Subcutaneous abdominal adipose tissue (tissue), 5 donors: ENCODE data around the gene POU6F2.

ENCODE experiments used
- H3K27ac ChIP-seq: one replicate; pipeline ENCODE4 v1.7.0; 2013; ENCODE audit warnings: low read depth, mild to moderate bottlenecking, inconsistent platforms, low read length, moderate library complexity
- H3K27me3 ChIP-seq, 5 donors: one replicate each; pipeline ENCODE4 v1.7.0; 2013; ENCODE audit warnings: low read length in 5 of 5, inconsistent platforms in 1 of 5; ENCODE audit not compliant: control insufficient read depth in 5 of 5, insufficient read depth in 4 of 5
- H3K36me3 ChIP-seq, 5 donors: one replicate each; pipeline ENCODE4 v1.7.0; 2013; ENCODE audit warnings: low read length in 5 of 5; ENCODE audit not compliant: control insufficient read depth in 5 of 5, insufficient read depth in 5 of 5
- H3K4me1 ChIP-seq, 5 donors: one replicate each; pipeline ENCODE4 v1.7.0; 2013; ENCODE audit warnings: low read length in 5 of 5, mild to moderate bottlenecking in 3 of 5, moderate library complexity in 1 of 5; ENCODE audit not compliant: control insufficient read depth in 5 of 5, insufficient read depth in 5 of 5
- H3K4me3 ChIP-seq, 5 donors: one replicate each; pipeline ENCODE4 v1.7.0; 2013; ENCODE audit warnings: low read length in 5 of 5, low read depth in 1 of 5
- H3K9ac ChIP-seq, 5 donors: one replicate each; pipeline ENCODE4 v1.7.0; 2013; ENCODE audit warnings: low read length in 5 of 5, mild to moderate bottlenecking in 4 of 5, moderate library complexity in 3 of 5
- H3K9me3 ChIP-seq, 5 donors: one replicate each; pipeline ENCODE4 v1.7.0; 2013; ENCODE audit warnings: low read length in 5 of 5; ENCODE audit not compliant: control insufficient read depth in 5 of 5
- donor health status: healthy.
- donor health status: healthy.
- donor health status: healthy.
- donor health status: healthy.
- donor health status: healthy.

The POU6F2 gene, protein sequence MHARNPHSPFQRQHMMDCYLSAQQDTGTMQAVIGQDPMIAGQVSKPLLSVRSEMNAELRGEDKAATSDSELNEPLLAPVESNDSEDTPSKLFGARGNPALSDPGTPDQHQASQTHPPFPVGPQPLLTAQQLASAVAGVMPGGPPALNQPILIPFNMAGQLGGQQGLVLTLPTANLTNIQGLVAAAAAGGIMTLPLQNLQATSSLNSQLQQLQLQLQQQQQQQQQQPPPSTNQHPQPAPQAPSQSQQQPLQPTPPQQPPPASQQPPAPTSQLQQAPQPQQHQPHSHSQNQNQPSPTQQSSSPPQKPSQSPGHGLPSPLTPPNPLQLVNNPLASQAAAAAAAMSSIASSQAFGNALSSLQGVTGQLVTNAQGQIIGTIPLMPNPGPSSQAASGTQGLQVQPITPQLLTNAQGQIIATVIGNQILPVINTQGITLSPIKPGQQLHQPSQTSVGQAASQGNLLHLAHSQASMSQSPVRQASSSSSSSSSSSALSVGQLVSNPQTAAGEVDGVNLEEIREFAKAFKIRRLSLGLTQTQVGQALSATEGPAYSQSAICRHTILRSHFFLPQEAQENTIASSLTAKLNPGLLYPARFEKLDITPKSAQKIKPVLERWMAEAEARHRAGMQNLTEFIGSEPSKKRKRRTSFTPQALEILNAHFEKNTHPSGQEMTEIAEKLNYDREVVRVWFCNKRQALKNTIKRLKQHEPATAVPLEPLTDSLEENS

GRCh38 chr7:38977685-38978084 lies at the start of gene POU6F2:
TSS of gene POU6F2 (plus strand) at chr7:38977909. CDS start at chr7:38977954, 45 bp downstream.
- peaks cover 11 to 21% (median 12%) of the 10 kb centered on the region in 5 donors for H3K27me3 ChIP-seq
- peaks cover 0 to 6% (median 5%) of the 10 kb centered on the region in 5 donors for H3K4me1 ChIP-seq
- no peak within 1 kb of the TSS for H3K27ac ChIP-seq
- H3K9me3 ChIP-seq, result no peaks in the 10 kb centered on the region
- no peak within 1 kb of the TSS for H3K4me3 ChIP-seq
- no peak within 1 kb of the TSS for H3K9ac ChIP-seq
- no peaks in the 10 kb centered on the region for H3K36me3 ChIP-seq

DNA sequence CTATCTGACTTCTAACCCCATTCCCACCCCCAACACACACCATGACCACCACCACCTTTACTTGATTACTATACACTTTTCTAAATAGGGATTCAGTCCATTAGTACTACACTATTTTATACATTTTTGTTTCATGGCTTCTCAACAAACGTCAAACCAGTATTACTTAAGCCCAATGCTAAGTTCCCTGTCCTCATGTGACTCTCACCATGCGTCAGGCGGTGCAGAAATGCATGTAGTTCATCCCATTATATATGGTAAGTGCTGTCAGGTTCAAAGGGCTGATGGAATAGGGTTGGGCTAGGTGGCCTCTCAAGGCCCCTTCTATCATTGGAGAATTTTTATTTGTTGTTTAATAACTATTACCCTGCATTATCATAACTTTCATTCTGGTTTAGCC lies 49.2 kb upstream of the POU6F2 start:
- no peaks in the 10 kb centered on the region for H3K36me3 ChIP-seq
- no peaks in the 10 kb centered on the region for H3K27me3 ChIP-seq
- H3K4me1 ChIP-seq, result no peaks in the 10 kb centered on the region
- H3K9me3 ChIP-seq, result no peaks in the 10 kb centered on the region
- H3K9ac ChIP-seq, result no peak overlapping the region
- H3K4me3 ChIP-seq, result no peak overlapping the region
- H3K27ac ChIP-seq, result no peak overlapping the region

GRCh38 chr7:38929460-38930171 lies 48.1 kb upstream of the POU6F2 start:
- Histone ChIP-seq H3K9me3 (no peaks in the 10 kb centered on the region), H3K36me3 (no peaks in the 10 kb centered on the region), H3K4me3 (no peak overlapping the region), H3K27ac (no peak overlapping the region), H3K27me3 (no peaks in the 10 kb centered on the region), H3K9ac (no peak overlapping the region), H3K4me1 (no peaks in the 10 kb centered on the region)

DNA sequence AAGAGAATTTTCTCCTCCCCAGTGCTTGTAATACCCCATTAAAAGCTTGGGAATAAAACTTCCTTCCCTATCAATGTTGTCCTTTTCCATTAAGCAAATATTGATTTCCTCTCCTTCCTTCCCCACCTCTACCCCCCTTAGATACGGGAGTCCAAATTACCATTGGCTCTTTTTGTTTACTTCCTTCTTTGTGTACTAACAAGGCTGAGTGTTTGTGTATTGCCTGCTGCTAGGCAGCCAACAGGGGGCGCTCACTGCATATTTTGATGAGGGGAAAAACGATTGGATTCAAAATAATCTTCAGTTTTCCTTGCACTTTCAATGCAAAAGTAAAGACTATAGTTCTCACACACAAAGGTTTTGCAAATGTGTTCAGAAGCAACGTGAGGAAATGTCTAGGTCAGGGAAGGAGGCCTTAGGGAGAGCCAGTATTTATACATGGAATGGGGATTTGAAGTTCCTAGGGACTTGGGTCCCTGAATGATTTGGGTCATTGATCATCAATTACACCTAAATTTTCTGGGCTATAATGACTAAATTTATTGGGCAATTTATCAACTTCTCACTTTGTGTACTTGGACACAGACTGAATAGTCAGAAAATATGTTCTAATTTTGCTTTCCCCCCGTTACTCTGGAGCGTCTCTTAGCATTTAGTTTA lies 45.1 kb upstream of the POU6F2 start:
- Histone ChIP-seq H3K9me3 (no peaks in the 10 kb centered on the region), H3K9ac (no peak overlapping the region), H3K4me1 (no peaks in the 10 kb centered on the region), H3K27ac (no peak overlapping the region), H3K27me3 (no peaks in the 10 kb centered on the region), H3K4me3 (no peak overlapping the region), H3K36me3 (no peaks in the 10 kb centered on the region)

DNA sequence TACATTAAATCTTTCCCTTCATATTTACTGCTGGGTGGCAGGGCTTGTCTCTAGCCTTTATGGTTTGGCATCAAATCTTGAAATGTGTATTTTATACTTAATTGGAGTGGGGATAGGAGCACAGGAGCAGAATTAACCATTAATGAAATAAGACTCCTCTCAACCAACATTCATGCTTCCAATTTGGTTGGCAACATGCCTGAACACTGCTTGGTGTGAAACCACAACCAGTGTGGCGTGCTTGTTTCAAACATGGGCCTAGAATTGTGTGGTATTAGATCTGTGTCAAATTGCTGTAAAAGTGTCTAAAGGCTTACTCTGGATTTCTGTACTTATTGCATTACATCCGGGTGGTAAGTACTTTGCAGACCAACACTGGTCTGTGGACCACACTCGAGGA lies 43.7 kb upstream of the POU6F2 start:
- Histone ChIP-seq H3K9me3 (no peaks in the 10 kb centered on the region), H3K27ac (no peak overlapping the region), H3K27me3 (no peaks in the 10 kb centered on the region), H3K36me3 (no peaks in the 10 kb centered on the region), H3K4me1 (no peaks in the 10 kb centered on the region), H3K9ac (no peak overlapping the region), H3K4me3 (no peak overlapping the region)

- Histone ChIP-seq H3K9me3 (no peaks in the 10 kb centered on the region), H3K27me3 (no peaks in the 10 kb centered on the region), H3K4me3 (no peak overlapping the region), H3K36me3 (no peaks in the 10 kb centered on the region), H3K4me1 (no peaks in the 10 kb centered on the region), H3K9ac (no peak overlapping the region), H3K27ac (no peak overlapping the region)
Measured at GRCh38 chr7:38934536-38934935, 43.2 kb upstream of the POU6F2 start.

GRCh38 chr7:38936641-38937040 lies 41.1 kb upstream of the POU6F2 start:
- Histone ChIP-seq H3K4me3 (no peak overlapping the region), H3K27ac (no peak overlapping the region), H3K9ac (no peak overlapping the region), H3K36me3 (no peaks in the 10 kb centered on the region), H3K9me3 (no peaks in the 10 kb centered on the region), H3K27me3 (no peaks in the 10 kb centered on the region), H3K4me1 (no peaks in the 10 kb centered on the region)

GRCh38 chr7:38938001-38938485 lies 39.7 kb upstream of the POU6F2 start:
- Histone ChIP-seq H3K9ac (no peak overlapping the region), H3K36me3 (no peaks in the 10 kb centered on the region), H3K27ac (no peak overlapping the region), H3K27me3 (no peaks in the 10 kb centered on the region), H3K4me1 (no peaks in the 10 kb centered on the region), H3K9me3 (no peaks in the 10 kb centered on the region), H3K4me3 (no peak overlapping the region)

- Histone ChIP-seq H3K27me3 (no peaks in the 10 kb centered on the region), H3K4me3 (no peak overlapping the region), H3K9ac (no peak overlapping the region), H3K9me3 (no peaks in the 10 kb centered on the region), H3K36me3 (no peaks in the 10 kb centered on the region), H3K4me1 (no peaks in the 10 kb centered on the region), H3K27ac (no peak overlapping the region)
Measured at GRCh38 chr7:38938589-38938988, 39.1 kb upstream of the POU6F2 start.
